GM23248 (cell line): ENCODE results near the gene FKBP14. TPM values are rescaled to one million over a fixed set of nuclear protein-coding genes. Genes with fewer than 3 reads are reported as not detected.

Experiments
- DNase-seq: peaks from one replicate; pipeline ENCODE4 v3.0.0-alpha.2; 2015
- H2AFZ ChIP-seq: fragments of 200-600 bp; sonication (generic); 2 replicates; pipeline ENCODE4 v1.6.1; 2016; ENCODE audit warnings: antibody characterized with exemption
- H3F3A ChIP-seq: fragments of 200-600 bp; sonication (generic); 2 replicates; pipeline ENCODE4 v1.6.1; 2016; ENCODE audit warnings: mild to moderate bottlenecking, antibody characterized with exemption, mixed run types; ENCODE audit not compliant: insufficient read depth
- H3K27ac ChIP-seq: fragments of 200-600 bp; sonication (generic); 2 replicates; pipeline ENCODE4 v1.5.1; 2016; ENCODE audit warnings: mild to moderate bottlenecking
- H3K27me3 ChIP-seq: fragments of 200-600 bp; sonication (generic); replicated peaks from 2 replicates; pipeline ENCODE4 v1.6.1; 2016; ENCODE audit warnings: mild to moderate bottlenecking; ENCODE audit not compliant: insufficient read depth
- H3K36me3 ChIP-seq: fragments of 200-600 bp; sonication (generic); 2 replicates; pipeline ENCODE4 v1.6.1; 2016; ENCODE audit warnings: low read depth, mild to moderate bottlenecking
- H3K4me1 ChIP-seq: fragments of 200-600 bp; sonication (generic); 2 replicates; pipeline ENCODE4 v1.6.1; 2016; ENCODE audit warnings: mild to moderate bottlenecking; ENCODE audit not compliant: insufficient read depth
- H3K4me2 ChIP-seq: fragments of 200-600 bp; sonication (generic); one replicate; pipeline ENCODE4 v1.6.1; 2016; ENCODE audit warnings: mild to moderate bottlenecking; ENCODE audit not compliant: unreplicated experiment
- H3K4me3 ChIP-seq: fragments of 200-600 bp; sonication (generic); 2 replicates; pipeline ENCODE4 v1.5.1; 2016; ENCODE audit warnings: mild to moderate bottlenecking
- H3K79me2 ChIP-seq: fragments of 200-600 bp; sonication (generic); 2 replicates; pipeline ENCODE4 v1.6.1; 2016; ENCODE audit warnings: mild to moderate bottlenecking; ENCODE audit not compliant: insufficient read depth
- H3K9ac ChIP-seq: fragments of 200-600 bp; sonication (generic); 2 replicates; pipeline ENCODE4 v1.6.1; 2016; ENCODE audit warnings: mild to moderate bottlenecking
- H3K9me2 ChIP-seq: fragments of 200-600 bp; sonication (generic); 2 replicates; pipeline ENCODE4 v1.6.1; 2016; ENCODE audit warnings: mixed run types, mild to moderate bottlenecking, moderate library complexity; ENCODE audit not compliant: insufficient read depth
- H3K9me3 ChIP-seq: fragments of 200-600 bp; sonication (generic); one replicate; pipeline ENCODE4 v1.6.1; 2017; ENCODE audit warnings: low read depth
- H4K20me1 ChIP-seq: fragments of 200-600 bp; sonication (generic); 2 replicates; pipeline ENCODE4 v1.6.0; 2016; ENCODE audit not compliant: insufficient read depth
- EZH2 ChIP-seq: fragments of 200-600 bp; sonication (generic); IDR thresholded peaks from 2 replicates; pipeline ENCODE4 v1.6.1; 2018; ENCODE audit warnings: antibody characterized with exemption, mild to moderate bottlenecking; ENCODE audit not compliant: insufficient read depth, poor library complexity, severe bottlenecking
- EZH2phosphoT487 ChIP-seq: fragments of 200-600 bp; sonication (generic); IDR thresholded peaks from 2 replicates; pipeline ENCODE4 v1.6.1; 2018; ENCODE audit warnings: antibody characterized with exemption, moderate library complexity, mild to moderate bottlenecking, low read depth; ENCODE audit not compliant: insufficient read depth
- WGBS, 2 experiments: methylation state at CpG; one replicate each; pipeline ENCODE4 v1.1.6; 2015 to 2017; ENCODE audit warnings: low lambda C conversion rate in 2 of 2, low coverage in 1 of 2; ENCODE audit errors: missing lambda C conversion rate in 2 of 2; 5-methylcytosine and 5-hydroxymethylcytosine counted together
- in situ Hi-C: fragments of 300-500 bp; cut with MboI; formaldehyde crosslinking; loops from 2 replicates; pipeline ENCODE4 v1.15.0; 2020
- polyA plus RNA-seq: library from polyadenylated mRNA; unstranded; fragments of >200 nt; fragmentation: Nextera tagmentation; extraction: Ambion mirVana; gene quantifications from 2 replicates; pipeline ENCODE4 v1.2.1, GENCODE V29; 2016
- total RNA-seq: library from RNA; depleted of rRNA; stranded (reverse); fragments of >200 nt; shearing (Covaris generic); gene quantifications from 2 replicates; pipeline ENCODE4 v1.2.3, GENCODE V29; 2014

The FKBP14 gene
- total and polyA plus RNA-seq, 2 experiments from 2014 or later: 31.8 to 50.7 TPM

- Histone ChIP-seq H3K9me2 (no peaks in the 10 kb centered on the region), H3K27me3 (no peaks in the 10 kb centered on the region), H3K9ac (no peak overlapping the region), H3K4me2 (peak overlapping the region; percentile 60), H3K4me1 (peaks cover 12% of the 10 kb centered on the region), H3K79me2 (peaks cover 36% of the 10 kb centered on the region), H3K4me3 (no peak overlapping the region), H4K20me1 (no peaks in the 10 kb centered on the region), H3K9me3 (no peaks in the 10 kb centered on the region), H3K36me3 (peaks cover 8% of the 10 kb centered on the region), H3F3A (peaks cover 8% of the 10 kb centered on the region; the same call in 1 of the 2 replicates), H3K27ac (peak overlapping the region; percentile 7), H2AFZ (no peak overlapping the region)
- peak; percentile 31 for DNase-seq
- in situ Hi-C loops: no loop called here
- TF ChIP-seq EZH2phosphoT487: no peak
- TF ChIP-seq EZH2: no peak
- 87 to 92% methylated on average over 1 of the region's 1 CpG for WGBS, 2 experiments
Measured at GRCh38 chr7:30019960-30020359, 6.5 kb downstream of the FKBP14 start.

GRCh38 chr7:30019387-30019786 lies 7.1 kb downstream of the FKBP14 start:
- no peaks in the 10 kb centered on the region for H3K9me3 ChIP-seq
- H3K9me2 ChIP-seq: no peaks in the 10 kb centered on the region
- no peak overlapping the region for H2AFZ ChIP-seq
- no peaks in the 10 kb centered on the region for H4K20me1 ChIP-seq
- TF ChIP-seq EZH2 (no peak), EZH2phosphoT487 (no peak)
- H3K27ac ChIP-seq: peak overlapping the region; percentile 7; the same call in 1 of the 2 replicates
- peaks cover 30% of the 10 kb centered on the region for H3K79me2 ChIP-seq
- peaks cover 12% of the 10 kb centered on the region for H3K4me1 ChIP-seq
- H3K4me3 ChIP-seq: no peak overlapping the region
- H3K36me3 ChIP-seq: peaks cover 12% of the 10 kb centered on the region
- DNase-seq: peak; percentile 19
- 78 to 84% methylated on average over 1 of the region's 1 CpG for WGBS, 2 experiments
- H3F3A ChIP-seq: peaks cover 8% of the 10 kb centered on the region; the same call in 1 of the 2 replicates
- in situ Hi-C loops: no loop called here
- no peaks in the 10 kb centered on the region for H3K27me3 ChIP-seq
- H3K4me2 ChIP-seq: peak overlapping the region; percentile 60
- H3K9ac ChIP-seq: no peak overlapping the region

GRCh38 chr7:30018451-30018850 lies 8.1 kb downstream of the FKBP14 start:
- H3K79me2 ChIP-seq: peaks cover 21% of the 10 kb centered on the region
- no peak overlapping the region for H3K9ac ChIP-seq
- H3K27ac ChIP-seq: no peak overlapping the region
- in situ Hi-C loops: no loop called here
- H3K4me3 ChIP-seq: no peak overlapping the region
- peaks cover 12% of the 10 kb centered on the region for H3K4me1 ChIP-seq
- no peak overlapping the region for H3K4me2 ChIP-seq
- peaks cover 8% of the 10 kb centered on the region; the same call in 1 of the 2 replicates for H3F3A ChIP-seq
- DNase-seq: no peak
- no peaks in the 10 kb centered on the region for H3K9me2 ChIP-seq
- no peaks in the 10 kb centered on the region for H4K20me1 ChIP-seq
- TF ChIP-seq EZH2 (no peak), EZH2phosphoT487 (no peak)
- no peaks in the 10 kb centered on the region for H3K27me3 ChIP-seq
- no peak overlapping the region for H2AFZ ChIP-seq
- H3K9me3 ChIP-seq: no peaks in the 10 kb centered on the region
- H3K36me3 ChIP-seq: peaks cover 15% of the 10 kb centered on the region

GRCh38 chr7:30012757-30013156 lies 13.7 kb downstream of the FKBP14 start:
- TF ChIP-seq EZH2phosphoT487: no peak
- no peak for DNase-seq
- no peaks in the 10 kb centered on the region for H3K79me2 ChIP-seq
- H3K9me3 ChIP-seq: no peaks in the 10 kb centered on the region
- no peak overlapping the region for H2AFZ ChIP-seq
- no peak overlapping the region for H3K9ac ChIP-seq
- H3K4me2 ChIP-seq: no peak overlapping the region
- H4K20me1 ChIP-seq: no peaks in the 10 kb centered on the region
- H3K9me2 ChIP-seq: no peaks in the 10 kb centered on the region
- no peak overlapping the region for H3K27ac ChIP-seq
- in situ Hi-C loops: no loop called here
- H3K36me3 ChIP-seq: peaks cover 12% of the 10 kb centered on the region; the same call in 1 of the 2 replicates
- 97% methylated on average over 3 of the region's 3 CpGs for WGBS, 2 experiments
- H3K27me3 ChIP-seq: no peaks in the 10 kb centered on the region
- no peak overlapping the region for H3K4me3 ChIP-seq
- peaks cover 4% of the 10 kb centered on the region; the same call in 1 of the 2 replicates for H3F3A ChIP-seq
- H3K4me1 ChIP-seq: no peaks in the 10 kb centered on the region

GRCh38 chr7:30010021-30010420 lies 16.5 kb downstream of the FKBP14 start:
- H4K20me1 ChIP-seq: no peaks in the 10 kb centered on the region
- H3K4me2 ChIP-seq: no peak overlapping the region
- H3K27ac ChIP-seq: no peak overlapping the region
- no peak overlapping the region for H3K9ac ChIP-seq
- H3K79me2 ChIP-seq: no peaks in the 10 kb centered on the region
- no peaks in the 10 kb centered on the region for H3K4me1 ChIP-seq
- no peak overlapping the region for H2AFZ ChIP-seq
- H3K36me3 ChIP-seq: peaks cover 7% of the 10 kb centered on the region; the same call in 1 of the 2 replicates
- no peaks in the 10 kb centered on the region for H3K27me3 ChIP-seq
- TF ChIP-seq EZH2phosphoT487 (no peak), EZH2 (no peak)
- 68 to 70% methylated on average over 6 of the region's 6 CpGs for WGBS, 2 experiments
- no peaks in the 10 kb centered on the region for H3K9me3 ChIP-seq
- DNase-seq: no peak
- peaks cover 4% of the 10 kb centered on the region; the same call in 1 of the 2 replicates for H3F3A ChIP-seq
- in situ Hi-C loops: no loop called here
- H3K4me3 ChIP-seq: no peak overlapping the region
- H3K9me2 ChIP-seq: no peaks in the 10 kb centered on the region
